ENCODE measurements around the gene TNFRSF17.
"Not testable (repeated sequence)": the region's sequence is repeated elsewhere in the genome, so short reads cannot be mapped to it uniquely, and the experiment has no call there.

DNA sequence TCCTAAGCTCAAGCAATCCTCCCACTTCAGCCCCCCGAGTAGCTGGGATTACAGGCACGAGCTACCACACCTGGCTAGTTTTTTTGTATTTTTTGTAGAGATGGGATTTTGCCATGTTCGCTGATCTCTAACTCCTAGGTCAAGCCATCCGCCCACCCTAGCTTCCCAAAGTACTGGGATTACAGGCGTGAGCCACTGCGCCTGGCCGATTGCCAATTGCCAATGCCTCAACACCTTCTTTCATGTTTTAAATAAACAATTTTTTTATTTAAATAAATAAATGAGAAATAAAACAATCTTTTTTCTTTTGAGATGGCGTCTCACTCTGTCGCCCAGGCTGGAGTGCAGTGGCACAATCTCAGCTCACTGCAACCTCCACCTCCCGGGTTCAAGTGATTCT lies 41.0 kb upstream of the TNFRSF17 start:
- TF ChIP-seq, protein P1, sequence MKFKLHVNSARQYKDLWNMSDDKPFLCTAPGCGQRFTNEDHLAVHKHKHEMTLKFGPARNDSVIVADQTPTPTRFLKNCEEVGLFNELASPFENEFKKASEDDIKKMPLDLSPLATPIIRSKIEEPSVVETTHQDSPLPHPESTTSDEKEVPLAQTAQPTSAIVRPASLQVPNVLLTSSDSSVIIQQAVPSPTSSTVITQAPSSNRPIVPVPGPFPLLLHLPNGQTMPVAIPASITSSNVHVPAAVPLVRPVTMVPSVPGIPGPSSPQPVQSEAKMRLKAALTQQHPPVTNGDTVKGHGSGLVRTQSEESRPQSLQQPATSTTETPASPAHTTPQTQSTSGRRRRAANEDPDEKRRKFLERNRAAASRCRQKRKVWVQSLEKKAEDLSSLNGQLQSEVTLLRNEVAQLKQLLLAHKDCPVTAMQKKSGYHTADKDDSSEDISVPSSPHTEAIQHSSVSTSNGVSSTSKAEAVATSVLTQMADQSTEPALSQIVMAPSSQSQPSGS (CRISPR knock-in tag; IDR thresholded peaks at IDR 0.05; ENCODE audit: borderline replicate concordance, low read depth): not testable (repeated sequence)
- not testable (repeated sequence) for TF ChIP-seq ZNF121 (CRISPR knock-in tag; IDR thresholded peaks at IDR 0.05); KAT7 (CRISPR knock-in tag; IDR thresholded peaks at IDR 0.05; ENCODE audit: borderline replicate concordance); SP1 (CRISPR knock-in tag; conservative IDR thresholded peaks at IDR 0.05); JUN (CRISPR knock-in tag; IDR thresholded peaks at IDR 0.05); IRF2 (CRISPR knock-in tag; IDR thresholded peaks at IDR 0.05; ENCODE audit: borderline replicate concordance, low read depth)
- TF ChIP-seq, protein P2, sequence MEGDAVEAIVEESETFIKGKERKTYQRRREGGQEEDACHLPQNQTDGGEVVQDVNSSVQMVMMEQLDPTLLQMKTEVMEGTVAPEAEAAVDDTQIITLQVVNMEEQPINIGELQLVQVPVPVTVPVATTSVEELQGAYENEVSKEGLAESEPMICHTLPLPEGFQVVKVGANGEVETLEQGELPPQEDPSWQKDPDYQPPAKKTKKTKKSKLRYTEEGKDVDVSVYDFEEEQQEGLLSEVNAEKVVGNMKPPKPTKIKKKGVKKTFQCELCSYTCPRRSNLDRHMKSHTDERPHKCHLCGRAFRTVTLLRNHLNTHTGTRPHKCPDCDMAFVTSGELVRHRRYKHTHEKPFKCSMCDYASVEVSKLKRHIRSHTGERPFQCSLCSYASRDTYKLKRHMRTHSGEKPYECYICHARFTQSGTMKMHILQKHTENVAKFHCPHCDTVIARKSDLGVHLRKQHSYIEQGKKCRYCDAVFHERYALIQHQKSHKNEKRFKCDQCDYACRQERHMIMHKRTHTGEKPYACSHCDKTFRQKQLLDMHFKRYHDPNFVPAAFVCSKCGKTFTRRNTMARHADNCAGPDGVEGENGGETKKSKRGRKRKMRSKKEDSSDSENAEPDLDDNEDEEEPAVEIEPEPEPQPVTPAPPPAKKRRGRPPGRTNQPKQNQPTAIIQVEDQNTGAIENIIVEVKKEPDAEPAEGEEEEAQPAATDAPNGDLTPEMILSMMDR (IDR thresholded peaks at IDR 0.05): not testable (repeated sequence)
- TF ChIP-seq, protein P3, sequence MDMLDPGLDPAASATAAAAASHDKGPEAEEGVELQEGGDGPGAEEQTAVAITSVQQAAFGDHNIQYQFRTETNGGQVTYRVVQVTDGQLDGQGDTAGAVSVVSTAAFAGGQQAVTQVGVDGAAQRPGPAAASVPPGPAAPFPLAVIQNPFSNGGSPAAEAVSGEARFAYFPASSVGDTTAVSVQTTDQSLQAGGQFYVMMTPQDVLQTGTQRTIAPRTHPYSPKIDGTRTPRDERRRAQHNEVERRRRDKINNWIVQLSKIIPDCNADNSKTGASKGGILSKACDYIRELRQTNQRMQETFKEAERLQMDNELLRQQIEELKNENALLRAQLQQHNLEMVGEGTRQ (CRISPR knock-in tag; IDR thresholded peaks at IDR 0.05): not testable (repeated sequence)
- TF ChIP-seq, protein P4, sequence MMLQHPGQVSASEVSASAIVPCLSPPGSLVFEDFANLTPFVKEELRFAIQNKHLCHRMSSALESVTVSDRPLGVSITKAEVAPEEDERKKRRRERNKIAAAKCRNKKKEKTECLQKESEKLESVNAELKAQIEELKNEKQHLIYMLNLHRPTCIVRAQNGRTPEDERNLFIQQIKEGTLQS (CRISPR knock-in tag; conservative IDR thresholded peaks at IDR 0.05): not testable (repeated sequence)
